Prostate gland (tissue), 2 donors: ENCODE measurements around the gene MMP10. TPM values are rescaled to one million over a fixed set of nuclear protein-coding genes. Genes with fewer than 3 reads are reported as not detected.
"Not testable (repeated sequence)": the region's sequence is repeated elsewhere in the genome, so short reads cannot be mapped to it uniquely, and the experiment has no call there.

Source experiments
- DNase-seq: peaks from one replicate; pipeline ENCODE4 v3.0.0-alpha.2; 2019; ENCODE audit warnings: low spot score
- H3K27ac ChIP-seq, 2 donors: fragments of 200-600 bp; sonication (generic); 2 replicates each; pipeline ENCODE4 v1.5.1; 2017 to 2019
- H3K27me3 ChIP-seq: fragments of 200-600 bp; sonication (generic); replicated peaks from 2 replicates; pipeline ENCODE4 v1.5.1; 2019; ENCODE audit not compliant: insufficient read depth
- H3K36me3 ChIP-seq, 2 donors: fragments of 200-600 bp; sonication (generic); 1 replicate in 1 of 2; 2 replicates in 1 of 2; pipeline versions ENCODE4 v1.5.1 to v1.8.1; 2017 to 2019
- H3K4me1 ChIP-seq: fragments of 200-600 bp; sonication (generic); replicated peaks from 2 replicates; pipeline ENCODE4 v1.5.1; 2019
- H3K4me3 ChIP-seq, 2 donors: fragments of 200-600 bp; sonication (generic); 2 replicates each; pipeline ENCODE4 v1.5.1; 2017 to 2019
- H3K9me3 ChIP-seq: fragments of 200-600 bp; sonication (generic); 2 replicates; pipeline ENCODE4 v1.5.1; 2017
- POLR2A ChIP-seq: fragments of 450-650 bp; IDR thresholded peaks from one replicate; pipeline ENCODE4 v1.6.1; 2016; ENCODE audit warnings: antibody characterized with exemption, mild to moderate bottlenecking
- POLR2AphosphoS5 ChIP-seq: sonication (generic); formaldehyde crosslinking; IDR thresholded peaks from one replicate; pipeline ENCODE4 v1.6.1; 2017; ENCODE audit warnings: antibody characterized with exemption
- WGBS: methylation state at CpG from one replicate; pipeline ENCODE4 v1.1.5; 2018; 5-methylcytosine and 5-hydroxymethylcytosine counted together
- intact Hi-C: fragments of 100-400 bp; cut with DNase I; formaldehyde crosslinking; loops from one replicate; pipeline ENCODE4 v1.14.2; 2022
- total RNA-seq, 2 donors: library from RNA; depleted of rRNA; stranded (reverse); fragments of >200 nt; gene quantifications; one replicate each; pipeline ENCODE4 v1.1.0, GENCODE V29; 2016
- TF ChIP-seq, protein P1 (sequence below), 4 experiments: fragments of 200-600 bp in 2 of 4; fragments of 450-650 bp in 2 of 4; sonication (generic) in 2 of 4; IDR thresholded peaks; 1 replicate in 3 of 4; 2 replicates in 1 of 4; pipeline ENCODE4 v1.5.1; 2016 to 2019; ENCODE audit warnings: antibody characterized with exemption in 4 of 4, mild to moderate bottlenecking in 2 of 4, moderate library complexity in 2 of 4

MMP10 gene
- total RNA-seq, 2 donors from 2014 or later = 0.18 to 3.6 TPM

DNA sequence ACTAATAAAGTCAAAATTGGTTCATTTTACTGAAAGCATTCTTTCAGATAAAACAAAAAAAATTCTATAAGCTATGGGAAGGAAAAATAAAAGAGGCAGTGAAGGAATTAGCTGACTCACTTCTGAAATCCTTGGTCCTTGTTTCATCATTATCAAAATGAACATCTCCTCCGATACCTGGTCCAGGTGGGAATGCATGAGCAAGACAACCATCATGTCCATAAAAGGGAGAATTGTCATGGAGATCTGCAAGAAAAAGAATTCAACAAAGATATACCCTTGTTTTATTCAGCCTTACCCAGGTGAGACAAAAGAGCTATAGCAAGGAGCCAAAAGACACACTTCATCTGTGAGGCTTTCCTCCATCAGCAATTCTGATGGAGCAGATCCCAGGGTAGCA lies 27.2 kb downstream of the MMP10 start:
- Histone ChIP-seq H3K4me3 (no peak overlapping the region), H3K36me3 (no peaks in the 10 kb centered on the region), H3K27me3 (no peaks in the 10 kb centered on the region), H3K27ac (no peak overlapping the region), H3K4me1 (no peaks in the 10 kb centered on the region), H3K9me3 (no peaks in the 10 kb centered on the region)
- no peak for DNase-seq
- TF ChIP-seq POLR2A (no peak), POLR2AphosphoS5 (no peak)
- TF ChIP-seq, protein P1, sequence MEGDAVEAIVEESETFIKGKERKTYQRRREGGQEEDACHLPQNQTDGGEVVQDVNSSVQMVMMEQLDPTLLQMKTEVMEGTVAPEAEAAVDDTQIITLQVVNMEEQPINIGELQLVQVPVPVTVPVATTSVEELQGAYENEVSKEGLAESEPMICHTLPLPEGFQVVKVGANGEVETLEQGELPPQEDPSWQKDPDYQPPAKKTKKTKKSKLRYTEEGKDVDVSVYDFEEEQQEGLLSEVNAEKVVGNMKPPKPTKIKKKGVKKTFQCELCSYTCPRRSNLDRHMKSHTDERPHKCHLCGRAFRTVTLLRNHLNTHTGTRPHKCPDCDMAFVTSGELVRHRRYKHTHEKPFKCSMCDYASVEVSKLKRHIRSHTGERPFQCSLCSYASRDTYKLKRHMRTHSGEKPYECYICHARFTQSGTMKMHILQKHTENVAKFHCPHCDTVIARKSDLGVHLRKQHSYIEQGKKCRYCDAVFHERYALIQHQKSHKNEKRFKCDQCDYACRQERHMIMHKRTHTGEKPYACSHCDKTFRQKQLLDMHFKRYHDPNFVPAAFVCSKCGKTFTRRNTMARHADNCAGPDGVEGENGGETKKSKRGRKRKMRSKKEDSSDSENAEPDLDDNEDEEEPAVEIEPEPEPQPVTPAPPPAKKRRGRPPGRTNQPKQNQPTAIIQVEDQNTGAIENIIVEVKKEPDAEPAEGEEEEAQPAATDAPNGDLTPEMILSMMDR (IDR thresholded peaks at IDR 0.05) = no peak
- intact Hi-C loops = no loop called here
- 94% methylated on average over 1 of the region's 1 CpG for WGBS

DNA sequence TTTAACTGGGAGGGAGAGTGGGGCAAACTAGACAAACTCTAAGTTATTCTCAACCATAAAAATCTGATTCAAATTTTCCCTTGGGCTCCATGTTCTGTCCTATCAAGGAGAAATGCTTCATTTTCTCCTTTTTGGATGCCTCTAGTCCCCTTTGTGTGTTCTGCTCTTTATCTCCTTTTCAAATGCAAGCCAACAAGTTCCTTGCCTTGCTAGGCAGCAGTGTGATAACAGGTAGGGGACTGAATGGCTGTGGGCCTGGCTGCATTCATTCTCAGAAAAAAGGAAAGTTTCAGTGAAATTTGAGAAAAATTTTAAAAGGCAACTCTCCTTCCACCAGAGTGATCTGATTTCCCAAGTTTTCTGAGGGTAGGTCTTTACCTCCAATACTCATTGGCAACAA lies 28.8 kb downstream of the MMP10 start:
- intact Hi-C loops = no loop called here
- H3K4me3 ChIP-seq = no peak overlapping the region
- TF ChIP-seq, protein P1 (IDR thresholded peaks at IDR 0.05) = no peak
- TF ChIP-seq POLR2AphosphoS5 (no peak), POLR2A (no peak)
- H3K27me3 ChIP-seq = no peaks in the 10 kb centered on the region
- no peaks in the 10 kb centered on the region for H3K9me3 ChIP-seq
- no peaks in the 10 kb centered on the region for H3K36me3 ChIP-seq
- no peaks in the 10 kb centered on the region for H3K4me1 ChIP-seq
- no peak for DNase-seq
- H3K27ac ChIP-seq = no peak overlapping the region

DNA sequence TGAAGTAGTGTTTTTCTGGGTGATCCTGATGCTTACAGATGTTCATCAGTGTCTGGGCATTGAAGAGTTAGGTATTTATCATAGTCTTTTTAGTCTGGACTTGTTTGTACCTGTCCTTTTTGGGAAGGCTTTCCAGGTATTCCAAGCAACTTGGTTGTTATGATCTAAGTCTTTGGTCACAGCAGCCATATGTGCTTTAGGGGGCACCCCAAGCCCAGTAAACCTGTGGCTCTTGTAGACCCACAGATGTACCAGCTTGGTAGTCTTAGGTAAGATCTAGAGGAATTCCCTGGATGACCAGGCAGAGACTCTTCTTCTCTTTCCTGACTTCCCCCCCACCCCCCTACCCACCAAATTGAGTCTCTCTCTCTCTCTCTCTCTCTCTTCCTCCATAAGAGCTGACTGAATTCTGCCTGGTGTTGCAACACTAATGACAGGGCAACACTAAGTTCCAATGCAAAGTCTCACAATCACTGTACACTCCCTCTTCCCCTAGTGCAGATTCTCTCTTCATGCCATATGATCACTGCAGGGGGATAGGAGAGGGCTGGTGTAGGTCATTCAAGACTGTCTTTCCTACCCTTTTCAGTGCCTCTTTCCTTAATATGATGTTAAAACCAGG lies 31.2 kb downstream of the MMP10 start:
- intact Hi-C loops = no loop called here
- Histone ChIP-seq H3K9me3 (no peaks in the 10 kb centered on the region), H3K27ac (no peak overlapping the region), H3K36me3 (no peaks in the 10 kb centered on the region), H3K4me3 (no peak overlapping the region), H3K4me1 (no peaks in the 10 kb centered on the region), H3K27me3 (no peaks in the 10 kb centered on the region)
- no peak for DNase-seq
- TF ChIP-seq, protein P1 (IDR thresholded peaks at IDR 0.05) = no peak
- no peak for TF ChIP-seq POLR2AphosphoS5
- no peak for TF ChIP-seq POLR2A

DNA sequence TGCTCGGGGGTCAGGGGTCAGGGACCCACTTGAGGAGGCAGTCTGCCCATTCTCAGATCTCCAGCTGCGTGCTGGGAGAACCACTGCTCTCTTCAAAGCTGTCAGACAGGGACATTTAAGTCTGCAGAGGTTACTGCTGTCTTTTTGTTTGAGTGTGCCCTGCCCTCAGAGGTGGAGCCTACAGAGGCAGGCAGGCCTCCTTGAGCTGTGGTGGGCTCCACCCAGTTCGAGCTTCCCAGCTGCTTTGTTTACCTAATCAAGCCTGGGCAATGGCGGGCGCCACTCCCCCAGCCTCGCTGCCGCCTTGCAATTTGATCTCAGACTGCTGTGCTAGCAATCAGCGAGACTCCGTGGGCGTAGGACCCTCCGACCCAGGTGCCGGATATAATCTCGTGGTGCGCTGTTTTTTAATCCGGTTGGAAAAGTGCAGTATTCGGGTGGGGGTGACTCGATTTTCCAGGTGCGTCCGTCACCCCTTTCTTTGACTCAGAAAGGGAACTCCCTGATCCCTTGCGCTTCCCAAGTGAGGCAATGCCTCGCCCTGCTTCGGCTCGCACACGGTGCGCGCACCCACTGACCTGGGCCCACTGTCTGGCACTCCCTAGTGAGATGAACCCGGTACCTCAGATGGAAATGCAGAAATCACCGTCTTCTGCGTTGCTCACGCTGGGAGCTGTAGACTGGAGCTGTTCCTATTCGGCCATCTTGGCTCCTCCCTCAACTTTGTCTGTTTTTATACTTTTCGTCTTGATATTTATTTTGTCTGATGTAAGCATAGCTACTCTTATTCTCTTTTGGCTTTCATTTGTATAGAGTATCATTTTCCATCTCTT lies 33.5 kb downstream of the MMP10 start:
- H3K9me3 ChIP-seq, DNase-seq, H3K27me3 ChIP-seq, H3K4me3 ChIP-seq, H3K4me1 ChIP-seq, H3K36me3 ChIP-seq, H3K27ac ChIP-seq, intact Hi-C loops: not testable (repeated sequence)
- 76% methylated on average over 29 of the region's 32 CpGs for WGBS

DNA sequence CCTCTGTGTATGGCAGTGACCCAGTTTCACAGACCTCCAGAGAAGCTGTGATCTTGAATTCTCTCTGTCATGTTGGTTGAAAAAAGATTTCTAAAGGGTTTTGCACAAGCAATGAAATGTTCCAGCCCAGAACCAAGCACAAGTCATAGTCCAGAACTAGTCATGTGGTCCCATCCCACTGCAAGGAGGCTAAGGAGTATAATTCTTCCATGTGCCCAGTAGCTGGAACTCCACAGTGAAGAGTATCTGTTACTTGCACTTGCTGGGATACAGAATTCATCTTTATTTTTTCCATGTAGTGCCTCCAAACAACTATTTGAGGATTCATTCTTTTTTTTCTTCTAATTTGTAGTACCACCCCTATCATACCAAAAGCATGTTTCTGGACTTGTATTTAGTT lies 45.8 kb downstream of the MMP10 start:
- Histone ChIP-seq H3K36me3 (no peaks in the 10 kb centered on the region), H3K9me3 (no peaks in the 10 kb centered on the region), H3K27me3 (no peaks in the 10 kb centered on the region), H3K27ac (no peak overlapping the region), H3K4me3 (no peak overlapping the region), H3K4me1 (no peaks in the 10 kb centered on the region)
- TF ChIP-seq POLR2A (no peak), POLR2AphosphoS5 (no peak)
- TF ChIP-seq, protein P1 (IDR thresholded peaks at IDR 0.05) = no peak
- intact Hi-C loops = no loop called here
- DNase-seq = no peak
